Neural cell (in vitro differentiated cells): Measurements from ENCODE around the gene CBX2. TPM values are rescaled to one million over a fixed set of nuclear protein-coding genes. Genes with fewer than 3 reads are reported as not detected.

Experiments
- H2AFZ ChIP-seq: fragments of 200-600, 300-800 bp; sonication (generic), shearing (Covaris generic); 2 replicates; pipeline ENCODE4 v1.6.0; 2014; ENCODE audit warnings: low read depth, mild to moderate bottlenecking, antibody characterized with exemption, low read length, moderate library complexity
- H3F3A ChIP-seq: fragments of 200-600 bp; shearing (Covaris generic); 2 replicates; pipeline ENCODE4 v1.6.1; 2016; ENCODE audit warnings: mild to moderate bottlenecking, moderate library complexity, mixed read lengths, antibody characterized with exemption, low read length; ENCODE audit not compliant: insufficient read depth, poor library complexity, severe bottlenecking
- H3K27ac ChIP-seq: fragments of 200-600, 300-800 bp; sonication (generic), shearing (Covaris generic); 2 replicates; pipeline ENCODE4 v1.5.1; 2014; ENCODE audit warnings: mild to moderate bottlenecking, low read length, moderate library complexity
- H3K27me3 ChIP-seq: fragments of 300-800, 200-600 bp; sonication (generic), shearing (Covaris generic); 2 replicates; pipeline ENCODE4 v1.6.0; 2014; ENCODE audit warnings: mild to moderate bottlenecking, low read depth, low read length, moderate library complexity; ENCODE audit not compliant: insufficient read depth
- H3K36me3 ChIP-seq: fragments of 300-800, 200-600 bp; sonication (generic), shearing (Covaris generic); 2 replicates; pipeline ENCODE4 v1.5.1; 2014; ENCODE audit warnings: mild to moderate bottlenecking, antibody characterized with exemption, low read length, moderate library complexity; ENCODE audit not compliant: insufficient read depth
- H3K4me2 ChIP-seq: fragments of 300-800, 200-600 bp; sonication (generic), shearing (Covaris generic); 2 replicates; pipeline ENCODE4 v1.6.0; 2014; ENCODE audit warnings: mild to moderate bottlenecking, low read length
- H3K4me3 ChIP-seq: fragments of 300-800, 200-600 bp; sonication (generic), shearing (Covaris generic); 2 replicates; pipeline ENCODE4 v1.5.1; 2014; ENCODE audit warnings: mild to moderate bottlenecking, low read length, moderate library complexity
- H3K79me2 ChIP-seq: fragments of 200-600 bp; shearing (Covaris generic); replicated peaks from 2 replicates; pipeline ENCODE4 v1.6.0; 2014; ENCODE audit warnings: mild to moderate bottlenecking, low read length, moderate library complexity; ENCODE audit not compliant: insufficient read depth
- H3K9ac ChIP-seq: fragments of 300-800, 200-600 bp; sonication (generic), shearing (Covaris generic); 2 replicates; pipeline ENCODE4 v1.6.1; 2016; ENCODE audit warnings: mild to moderate bottlenecking, low read length, mixed read lengths
- H3K9me2 ChIP-seq: fragments of 200-600 bp; shearing (Covaris generic); 2 replicates; pipeline ENCODE4 v1.6.1; 2016; ENCODE audit warnings: mild to moderate bottlenecking, low read length, mixed read lengths; ENCODE audit not compliant: insufficient read depth
- H3K9me3 ChIP-seq: fragments of 200-600, 300-800 bp; sonication (generic), shearing (Covaris generic); 2 replicates; pipeline ENCODE4 v1.6.1; 2016; ENCODE audit warnings: mild to moderate bottlenecking, mixed run types, low read length, moderate library complexity, mixed read lengths
- H4K20me1 ChIP-seq: fragments of 200-600 bp; shearing (Covaris generic); 2 replicates; pipeline ENCODE4 v1.6.1; 2016; ENCODE audit warnings: mild to moderate bottlenecking, mixed run types; ENCODE audit not compliant: insufficient read depth
- CTCF ChIP-seq: fragments of 450-650 bp; IDR thresholded peaks from 2 replicates; pipeline ENCODE4 v1.5.1; 2014; ENCODE audit warnings: antibody characterized with exemption, mild to moderate bottlenecking, moderate library complexity; ENCODE audit not compliant: poor library complexity, severe bottlenecking
- EP300 ChIP-seq: fragments of 450-650 bp; conservative IDR thresholded peaks from 2 replicates; pipeline ENCODE4 v1.6.1; 2014; ENCODE audit warnings: antibody characterized with exemption, mild to moderate bottlenecking, moderate library complexity; ENCODE audit not compliant: poor library complexity, severe bottlenecking
- POLR2AphosphoS5 ChIP-seq: IDR thresholded peaks from 2 replicates; pipeline ENCODE4 v1.6.1; 2012
- RAD21 ChIP-seq: fragments of 450-650 bp; conservative IDR thresholded peaks from 2 replicates; pipeline ENCODE4 v1.6.1; 2014; ENCODE audit warnings: antibody characterized with exemption, mild to moderate bottlenecking, moderate library complexity
- REST ChIP-seq: IDR thresholded peaks from 2 replicates; pipeline ENCODE4 v1.6.1; 2012; ENCODE audit warnings: borderline replicate concordance
- TAF1 ChIP-seq: IDR thresholded peaks from 2 replicates; pipeline ENCODE4 v1.6.1; 2012; ENCODE audit warnings: low read depth
- polyA plus RNA-seq: library from polyadenylated mRNA; depleted of rRNA; stranded (reverse); fragments of >200 nt; gene quantifications from 2 replicates; pipeline ENCODE4 v1.2.3, GENCODE V29; 2014

CBX2 gene
- polyA plus RNA-seq, 1 donor from 2014 or later = 16.9 TPM

- Histone ChIP-seq H3K9me3 (no peaks in the 10 kb centered on the region), H3K9me2 (no peaks in the 10 kb centered on the region), H3K4me2 (no peak overlapping the region), H4K20me1 (no peaks in the 10 kb centered on the region), H3K4me3 (peak overlapping the region; percentile 68), H2AFZ (no peak overlapping the region), H3K9ac (peak overlapping the region; percentile 64), H3K27me3 (no peaks in the 10 kb centered on the region), H3K36me3 (no peaks in the 10 kb centered on the region), H3F3A (no peaks in the 10 kb centered on the region), H3K27ac (no peak overlapping the region), H3K79me2 (peaks cover 28% of the 10 kb centered on the region)
- TF ChIP-seq TAF1 = no peak
- peak; percentile 26 for TF ChIP-seq POLR2AphosphoS5
- TF ChIP-seq CTCF = no peak
- no peak for TF ChIP-seq EP300
- TF ChIP-seq RAD21 = peak; percentile 14
These were observed 1.4 kb upstream of the CBX2 start for GRCh38 chr17:79776376-79777119.

- TF ChIP-seq REST (no peak), CTCF (peak; percentile 66)
- H2AFZ ChIP-seq = no peak overlapping the region
- no peaks in the 10 kb centered on the region for H3F3A ChIP-seq
- no peak overlapping the region for H3K4me2 ChIP-seq
- peak overlapping the region; percentile 68 for H3K4me3 ChIP-seq
- no peaks in the 10 kb centered on the region for H3K9me2 ChIP-seq
- H3K27me3 ChIP-seq = no peaks in the 10 kb centered on the region
- no peaks in the 10 kb centered on the region for H4K20me1 ChIP-seq
- H3K36me3 ChIP-seq = no peaks in the 10 kb centered on the region
- H3K27ac ChIP-seq = no peak overlapping the region
- H3K9me3 ChIP-seq = no peaks in the 10 kb centered on the region
- peaks cover 28% of the 10 kb centered on the region for H3K79me2 ChIP-seq
- peak overlapping the region; percentile 64 for H3K9ac ChIP-seq
These were observed 641 bp upstream of the CBX2 start for GRCh38 chr17:79777120-79777893.
